Esophagus squamous epithelium (tissue), 4 donors: ENCODE measurements around the gene RCC2.

ENCODE experiments used
- POLR2A ChIP-seq, 4 donors: fragments of 450-650 bp; IDR thresholded peaks; one replicate each; pipeline ENCODE4 v1.6.1; 2017; ENCODE audit warnings: antibody characterized with exemption in 4 of 4, mild to moderate bottlenecking in 4 of 4, moderate library complexity in 3 of 4
- TF ChIP-seq, protein P1 (sequence below), 6 experiments: fragments of 450-650 bp in 4 of 6; fragments of 200-600 bp in 2 of 6; sonication (generic) in 2 of 6; IDR thresholded peaks; one replicate each; pipeline ENCODE4 v1.5.1; 2016 to 2019; ENCODE audit warnings: antibody characterized with exemption in 6 of 6, mild to moderate bottlenecking in 4 of 6, moderate library complexity in 4 of 6

DNA sequence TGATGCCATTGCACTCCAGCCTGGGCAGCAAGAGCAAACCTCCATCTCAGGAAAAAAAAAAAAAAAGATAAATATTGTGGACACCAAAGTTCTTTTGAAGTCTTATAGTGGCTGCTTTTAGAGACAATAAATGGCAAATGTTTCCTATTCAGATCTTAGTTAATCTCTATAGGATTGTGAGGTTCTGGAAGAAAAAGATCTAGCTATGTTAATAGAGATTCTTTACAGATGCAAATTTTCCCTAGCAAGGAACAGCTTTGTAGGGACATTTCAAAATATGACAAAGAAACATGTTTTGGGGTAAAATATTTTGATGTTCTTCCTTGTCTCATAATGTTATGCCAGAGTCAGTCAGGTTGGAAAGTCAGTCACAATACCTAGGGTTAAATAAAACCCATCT is 24.5 kb upstream of the RCC2 start:
- TF ChIP-seq, protein P1, sequence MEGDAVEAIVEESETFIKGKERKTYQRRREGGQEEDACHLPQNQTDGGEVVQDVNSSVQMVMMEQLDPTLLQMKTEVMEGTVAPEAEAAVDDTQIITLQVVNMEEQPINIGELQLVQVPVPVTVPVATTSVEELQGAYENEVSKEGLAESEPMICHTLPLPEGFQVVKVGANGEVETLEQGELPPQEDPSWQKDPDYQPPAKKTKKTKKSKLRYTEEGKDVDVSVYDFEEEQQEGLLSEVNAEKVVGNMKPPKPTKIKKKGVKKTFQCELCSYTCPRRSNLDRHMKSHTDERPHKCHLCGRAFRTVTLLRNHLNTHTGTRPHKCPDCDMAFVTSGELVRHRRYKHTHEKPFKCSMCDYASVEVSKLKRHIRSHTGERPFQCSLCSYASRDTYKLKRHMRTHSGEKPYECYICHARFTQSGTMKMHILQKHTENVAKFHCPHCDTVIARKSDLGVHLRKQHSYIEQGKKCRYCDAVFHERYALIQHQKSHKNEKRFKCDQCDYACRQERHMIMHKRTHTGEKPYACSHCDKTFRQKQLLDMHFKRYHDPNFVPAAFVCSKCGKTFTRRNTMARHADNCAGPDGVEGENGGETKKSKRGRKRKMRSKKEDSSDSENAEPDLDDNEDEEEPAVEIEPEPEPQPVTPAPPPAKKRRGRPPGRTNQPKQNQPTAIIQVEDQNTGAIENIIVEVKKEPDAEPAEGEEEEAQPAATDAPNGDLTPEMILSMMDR (IDR thresholded peaks at IDR 0.05): no peak
- no peak for TF ChIP-seq POLR2A (IDR thresholded peaks at IDR 0.05)
